ENCODE results near the gene LRRC74B. TPM values are rescaled to one million over a fixed set of nuclear protein-coding genes. Genes with fewer than 3 reads are reported as not detected.
A peak's percentile ranks its signal among the peaks of the same experiment; 100 is the strongest.
"Not testable (repeated sequence)": the region's sequence is repeated elsewhere in the genome, so short reads cannot be mapped to it uniquely, and the experiment has no call there.

Gene LRRC74B
- total RNA-seq, 4 donors from 2014 or later = not detected

- WGBS, 2 donors (ENCODE audit: low coverage in 1 of 2) = 34% methylated on average over 2 of the region's 2 CpGs; no CpG with 5 or more reads in 1 of the 2 donors
- TF ChIP-seq CTCF (IDR thresholded peaks at IDR 0.05) = no peak
- no peak for TF ChIP-seq POLR2AphosphoS5 (IDR thresholded peaks at IDR 0.05)
- no peak for TF ChIP-seq EP300 (IDR thresholded peaks at IDR 0.05; ENCODE audit: low read depth)
- TF ChIP-seq POLR2A (IDR thresholded peaks at IDR 0.05) = no peak
- Histone ChIP-seq H3K27ac (peak overlapping the region in 3 of 4 donors; percentile 21 to 52 (median 36)), H3K4me3 (no peak overlapping the region), H3K36me3 (no peaks in the 10 kb centered on the region), H3K27me3 (no peaks in the 10 kb centered on the region), H3K9me3 (no peaks in the 10 kb centered on the region), H3K4me1 (peaks cover 0 to under 1% (median 0%) of the 10 kb centered on the region in 4 donors)
- in situ Hi-C loops (cut with MboI; ENCODE audit: low pct_ligation_motif_present in 1 of 4, low pct_unique_long_range_greater_than_20kb in 1 of 4, low sequenced_read_pairs in 3 of 4) = no loop called here
- intact Hi-C loops (cut with DNase I; ENCODE audit: low total_unique reads) = no loop called here
- DNase-seq = no peak
Measured at GRCh38 chr22:21038405-21038804, 7.3 kb upstream of the LRRC74B start.

- intact Hi-C loops (cut with DNase I; ENCODE audit: low total_unique reads); H3K27me3 ChIP-seq; H3K9me3 ChIP-seq; H3K27ac ChIP-seq; in situ Hi-C loops (cut with MboI; ENCODE audit: low pct_ligation_motif_present in 1 of 4, low pct_unique_long_range_greater_than_20kb in 1 of 4, low sequenced_read_pairs in 3 of 4); DNase-seq; H3K36me3 ChIP-seq; H3K4me1 ChIP-seq; H3K4me3 ChIP-seq: not testable (repeated sequence)
- WGBS, 2 donors (ENCODE audit: low coverage in 1 of 2) = 83% methylated on average over 5 of the region's 5 CpGs; no CpG with 5 or more reads in 1 of the 2 donors
Measured at GRCh38 chr22:21039158-21039557, 6.6 kb upstream of the LRRC74B start.

GRCh38 chr22:21041937-21042336 lies 3.8 kb upstream of the LRRC74B start:
- Histone ChIP-seq H3K36me3 (no peaks in the 10 kb centered on the region), H3K27ac (no peak overlapping the region), H3K27me3 (peaks cover 15% of the 10 kb centered on the region), H3K4me3 (no peak overlapping the region), H3K9me3 (no peaks in the 10 kb centered on the region), H3K4me1 (peaks cover 9 to 27% (median 21%) of the 10 kb centered on the region in 4 donors)
- in situ Hi-C loops (cut with MboI; ENCODE audit: low pct_ligation_motif_present in 1 of 4, low pct_unique_long_range_greater_than_20kb in 1 of 4, low sequenced_read_pairs in 3 of 4) = no loop called here
- intact Hi-C loops (cut with DNase I; ENCODE audit: low total_unique reads) = no loop called here
- no peak for TF ChIP-seq POLR2AphosphoS5 (IDR thresholded peaks at IDR 0.05)
- TF ChIP-seq POLR2A (IDR thresholded peaks at IDR 0.05) = no peak
- TF ChIP-seq EP300 (IDR thresholded peaks at IDR 0.05; ENCODE audit: low read depth) = no peak
- TF ChIP-seq CTCF (IDR thresholded peaks at IDR 0.05) = no peak
- WGBS, 2 donors (ENCODE audit: low coverage in 1 of 2) = 40 to 89% methylated on average over 1 to 4 of the region's 4 CpGs
- DNase-seq = no peak

GRCh38 chr22:21042978-21043859 lies 2.5 kb upstream of the LRRC74B start:
- TF ChIP-seq POLR2A (IDR thresholded peaks at IDR 0.05) (no peak), CTCF (IDR thresholded peaks at IDR 0.05) (no peak), POLR2AphosphoS5 (IDR thresholded peaks at IDR 0.05) (no peak), EP300 (IDR thresholded peaks at IDR 0.05; ENCODE audit: low read depth) (no peak)
- Histone ChIP-seq H3K27me3 (peaks cover 15% of the 10 kb centered on the region), H3K27ac (peak overlapping the region in 1 of 4 donors; percentile 75), H3K9me3 (no peaks in the 10 kb centered on the region), H3K4me3 (no peak overlapping the region), H3K36me3 (no peaks in the 10 kb centered on the region), H3K4me1 (peaks cover 9 to 27% (median 21%) of the 10 kb centered on the region in 4 donors)
- peak; percentile 35 for DNase-seq
- in situ Hi-C loops (cut with MboI; ENCODE audit: low pct_ligation_motif_present in 1 of 4, low pct_unique_long_range_greater_than_20kb in 1 of 4, low sequenced_read_pairs in 3 of 4) (no loop called here), intact Hi-C loops (cut with DNase I; ENCODE audit: low total_unique reads) (no loop called here)
- 64 to 78% methylated on average over 4 to 6 of the region's 6 CpGs for WGBS, 2 donors (ENCODE audit: low coverage in 1 of 2)

Data from transverse colon (tissue), 4 donors.